Measurements from ENCODE around the gene ZNF618. TPM values are rescaled to one million over a fixed set of nuclear protein-coding genes. Genes with fewer than 3 reads are reported as not detected.
A peak's percentile ranks its signal among the peaks of the same experiment; 100 is the strongest.

The ZNF618 gene
- total and polyA plus RNA-seq, 8 donors: 5.1 to 14.0 (median 8.1) TPM

- intact Hi-C loops (cut with DNase I): no loop called here
- H3K27ac ChIP-seq: peak overlapping the region in 2 of 4 donors; percentile 33 to 47
- no peak for DNase-seq
- no peak overlapping the region for H3K4me3 ChIP-seq
- no peak for FAIRE-seq
- 67 to 70% methylated on average over 2 of the region's 2 CpGs for WGBS, 2 donors
- H3K9me3 ChIP-seq: no peaks in the 10 kb centered on the region
- no peaks in the 10 kb centered on the region for H3K27me3 ChIP-seq
- H3K36me3 ChIP-seq: no peaks in the 10 kb centered on the region
- ATAC-seq: peak; percentile 38 to 62 (median 54)
- TF ChIP-seq, protein P1, sequence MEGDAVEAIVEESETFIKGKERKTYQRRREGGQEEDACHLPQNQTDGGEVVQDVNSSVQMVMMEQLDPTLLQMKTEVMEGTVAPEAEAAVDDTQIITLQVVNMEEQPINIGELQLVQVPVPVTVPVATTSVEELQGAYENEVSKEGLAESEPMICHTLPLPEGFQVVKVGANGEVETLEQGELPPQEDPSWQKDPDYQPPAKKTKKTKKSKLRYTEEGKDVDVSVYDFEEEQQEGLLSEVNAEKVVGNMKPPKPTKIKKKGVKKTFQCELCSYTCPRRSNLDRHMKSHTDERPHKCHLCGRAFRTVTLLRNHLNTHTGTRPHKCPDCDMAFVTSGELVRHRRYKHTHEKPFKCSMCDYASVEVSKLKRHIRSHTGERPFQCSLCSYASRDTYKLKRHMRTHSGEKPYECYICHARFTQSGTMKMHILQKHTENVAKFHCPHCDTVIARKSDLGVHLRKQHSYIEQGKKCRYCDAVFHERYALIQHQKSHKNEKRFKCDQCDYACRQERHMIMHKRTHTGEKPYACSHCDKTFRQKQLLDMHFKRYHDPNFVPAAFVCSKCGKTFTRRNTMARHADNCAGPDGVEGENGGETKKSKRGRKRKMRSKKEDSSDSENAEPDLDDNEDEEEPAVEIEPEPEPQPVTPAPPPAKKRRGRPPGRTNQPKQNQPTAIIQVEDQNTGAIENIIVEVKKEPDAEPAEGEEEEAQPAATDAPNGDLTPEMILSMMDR (IDR thresholded peaks at IDR 0.05): no peak
- peaks cover 7 to 21% (median 8%) of the 10 kb centered on the region in 3 donors for H3K4me1 ChIP-seq
These were observed 10.8 kb downstream of the ZNF618 start for GRCh38 chr9:113886933-113887332.

DNA sequence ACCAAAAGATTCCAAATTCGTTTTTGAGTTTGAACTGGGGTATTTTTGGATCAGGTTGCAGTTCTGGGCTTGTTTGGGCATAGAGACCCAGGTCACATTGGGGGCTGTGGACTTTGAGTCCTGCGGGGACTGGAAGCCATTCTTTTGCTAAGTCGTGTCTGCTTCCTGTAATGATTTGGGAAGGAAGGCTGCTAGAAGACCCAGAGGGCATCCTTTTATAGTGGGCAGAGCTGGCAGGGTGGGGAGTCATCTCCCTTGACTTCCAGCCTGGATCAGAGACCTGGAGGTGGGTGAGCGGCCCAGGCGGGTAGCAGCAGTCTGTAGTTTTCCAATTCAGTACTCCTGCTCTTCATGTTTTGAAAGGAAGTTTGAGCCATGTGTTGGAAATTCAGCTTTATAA is 11.3 kb downstream of the ZNF618 start:
- 80 to 81% methylated on average over 5 of the region's 5 CpGs for WGBS, 2 donors
- no peak overlapping the region for H3K27ac ChIP-seq
- no peaks in the 10 kb centered on the region for H3K9me3 ChIP-seq
- FAIRE-seq (no peak), ATAC-seq (no peak), DNase-seq (no peak)
- no peaks in the 10 kb centered on the region for H3K27me3 ChIP-seq
- H3K4me1 ChIP-seq: peaks cover 7 to 21% (median 8%) of the 10 kb centered on the region in 3 donors
- TF ChIP-seq, protein P1 (IDR thresholded peaks at IDR 0.05): no peak
- H3K36me3 ChIP-seq: no peaks in the 10 kb centered on the region
- no peak overlapping the region for H3K4me3 ChIP-seq
- intact Hi-C loops (cut with DNase I): no loop called here

GRCh38 chr9:113888336-113888735 is 12.2 kb downstream of the ZNF618 start:
- intact Hi-C loops (cut with DNase I): no loop called here
- Histone ChIP-seq H3K27ac (no peak overlapping the region), H3K9me3 (no peaks in the 10 kb centered on the region), H3K4me3 (no peak overlapping the region), H3K27me3 (no peaks in the 10 kb centered on the region), H3K36me3 (no peaks in the 10 kb centered on the region), H3K4me1 (peaks cover 10 to 29% (median 13%) of the 10 kb centered on the region in 3 donors)
- 64 to 69% methylated on average over 8 of the region's 8 CpGs for WGBS, 2 donors
- DNase-seq (no peak), FAIRE-seq (no peak), ATAC-seq (peak in 1 of 4 donors; percentile 35)
- TF ChIP-seq, protein P1 (IDR thresholded peaks at IDR 0.05): no peak

DNA sequence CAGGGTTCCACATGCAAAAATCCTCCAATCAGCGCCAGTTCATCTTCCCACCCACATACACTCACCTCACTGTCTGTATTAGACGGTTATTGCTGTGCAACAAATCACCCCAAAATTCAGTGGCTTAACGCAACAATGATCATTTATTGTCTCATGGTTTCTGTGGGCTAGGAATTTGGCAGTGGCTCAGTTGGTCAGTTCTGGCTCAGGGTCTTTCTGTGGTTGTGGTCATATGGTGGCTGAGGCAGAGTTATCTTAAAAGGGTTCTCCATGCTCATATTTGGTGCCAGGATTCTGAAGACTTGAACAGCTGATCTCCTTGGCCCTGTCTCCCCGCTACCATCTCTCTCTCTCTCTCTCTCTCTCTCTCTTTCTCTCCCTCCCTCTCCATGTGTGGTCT is 12.9 kb downstream of the ZNF618 start:
- FAIRE-seq (no peak), ATAC-seq (no peak), DNase-seq (no peak)
- no peaks in the 10 kb centered on the region for H3K9me3 ChIP-seq
- peaks cover 13 to 34% (median 19%) of the 10 kb centered on the region in 3 donors for H3K4me1 ChIP-seq
- intact Hi-C loops (cut with DNase I): no loop called here
- no peaks in the 10 kb centered on the region for H3K36me3 ChIP-seq
- WGBS, 2 donors: 92 to 98% methylated on average over 4 of the region's 4 CpGs
- TF ChIP-seq, protein P1 (IDR thresholded peaks at IDR 0.05): no peak
- H3K27ac ChIP-seq: no peak overlapping the region
- no peak overlapping the region for H3K4me3 ChIP-seq
- H3K27me3 ChIP-seq: no peaks in the 10 kb centered on the region

DNA sequence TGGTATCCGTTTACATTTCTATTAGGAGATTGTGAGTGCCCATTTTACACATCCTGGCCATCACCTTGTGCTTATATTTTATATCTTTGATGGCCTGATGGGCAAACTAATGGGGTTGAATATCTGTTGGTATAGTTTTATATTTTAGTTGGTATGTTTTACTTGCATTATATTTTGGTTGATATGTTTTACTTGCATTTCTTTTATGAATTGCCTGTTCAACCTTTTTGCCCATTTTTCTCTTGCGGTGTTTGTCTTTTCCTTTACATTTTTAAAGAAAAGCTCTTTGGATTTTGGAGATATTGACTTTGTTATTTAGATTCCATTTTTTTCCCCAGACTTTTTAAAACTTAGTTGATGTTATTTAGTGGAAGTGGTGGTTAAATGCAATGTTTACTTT is 14.6 kb downstream of the ZNF618 start:
- 95 to 99% methylated on average over 2 of the region's 2 CpGs for WGBS, 2 donors
- no peak overlapping the region for H3K4me3 ChIP-seq
- ATAC-seq: no peak
- TF ChIP-seq, protein P1 (IDR thresholded peaks at IDR 0.05): no peak
- peaks cover 16 to 41% (median 24%) of the 10 kb centered on the region in 3 donors for H3K4me1 ChIP-seq
- H3K9me3 ChIP-seq: no peaks in the 10 kb centered on the region
- no peaks in the 10 kb centered on the region for H3K36me3 ChIP-seq
- no peak for FAIRE-seq
- intact Hi-C loops (cut with DNase I): no loop called here
- no peaks in the 10 kb centered on the region for H3K27me3 ChIP-seq
- H3K27ac ChIP-seq: no peak overlapping the region
- DNase-seq: no peak
